ENCODE measurements around the gene CIDEB. TPM values are rescaled to one million over a fixed set of nuclear protein-coding genes. Genes with fewer than 3 reads are reported as not detected.

CIDEB gene
- total RNA-seq, 2 donors from 2014 or later = 14.5 to 16.8 TPM

GRCh38 chr14:24271834-24272263, 35.9 kb downstream of the CIDEB start:
- no peaks in the 10 kb centered on the region for H3K9me3 ChIP-seq (ENCODE audit: control insufficient read depth, low read length, poor library complexity, severe bottlenecking)
- Mint-ChIP-seq H3K27ac (peak overlapping the region; percentile 98), H3K36me3 (ENCODE audit: low read depth) (peaks cover 5% of the 10 kb centered on the region), H3K4me1 (peaks cover 33% of the 10 kb centered on the region), H3K27me3 (no peaks in the 10 kb centered on the region), H3K4me3 (peak overlapping the region; percentile 90)
- ATAC-seq = no peak
- DNase-seq = no peak

DNA sequence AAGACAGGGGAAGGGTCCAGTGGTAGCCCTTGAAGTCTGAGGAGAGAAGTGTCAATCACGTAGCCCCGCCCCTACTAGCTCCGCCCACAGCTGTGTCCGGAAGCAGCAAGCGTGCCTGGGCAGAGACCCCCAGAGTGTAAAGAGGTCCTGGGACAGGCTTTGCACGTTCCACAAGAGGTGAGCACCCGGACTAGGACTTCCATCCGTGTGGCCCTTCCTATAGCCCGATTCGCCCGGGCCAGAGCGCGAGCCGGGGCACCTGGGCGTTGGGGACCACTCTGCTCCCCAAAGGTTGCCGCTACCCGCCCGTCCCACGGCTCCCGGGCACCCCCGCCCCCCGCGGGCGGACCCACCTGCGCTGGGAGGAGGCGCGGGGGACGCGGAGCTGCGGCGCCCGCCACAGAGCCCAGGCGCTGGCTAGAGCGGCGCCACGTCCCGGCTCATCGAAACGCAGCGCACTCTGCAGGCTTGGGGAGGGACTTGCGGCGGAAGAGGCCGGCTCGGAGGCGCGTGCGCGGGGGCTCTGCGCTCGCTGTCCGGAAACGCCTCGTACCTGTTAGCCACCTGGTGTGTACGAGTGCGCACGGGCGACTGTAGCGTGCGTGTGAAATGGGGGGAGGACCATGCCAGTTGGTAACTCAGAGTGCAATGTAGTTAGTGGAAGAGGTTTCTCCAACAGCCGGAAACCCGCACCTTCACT, 36.5 kb downstream of the CIDEB start, which contains the start of gene RABGGTA:
TSS of gene RABGGTA (minus strand) at position 464 of the 700 bp plus-strand sequence. CDS start 482 bp downstream, outside the sequence.
- no peaks in the 10 kb centered on the region for H3K27me3 Mint-ChIP-seq
- peaks cover 34% of the 10 kb centered on the region for H3K4me1 Mint-ChIP-seq
- ATAC-seq (peak; percentile 89), DNase-seq (peak; percentile 87 to 92 (median 88))
- peaks cover 9% of the 10 kb centered on the region for H3K36me3 Mint-ChIP-seq (ENCODE audit: low read depth)
- H3K4me3 Mint-ChIP-seq = peak within 1 kb of the TSS; percentile 90
- no peaks in the 10 kb centered on the region for H3K9me3 ChIP-seq (ENCODE audit: control insufficient read depth, low read length, poor library complexity, severe bottlenecking)
- peak within 1 kb of the TSS; percentile 98 for H3K27ac Mint-ChIP-seq

DNA sequence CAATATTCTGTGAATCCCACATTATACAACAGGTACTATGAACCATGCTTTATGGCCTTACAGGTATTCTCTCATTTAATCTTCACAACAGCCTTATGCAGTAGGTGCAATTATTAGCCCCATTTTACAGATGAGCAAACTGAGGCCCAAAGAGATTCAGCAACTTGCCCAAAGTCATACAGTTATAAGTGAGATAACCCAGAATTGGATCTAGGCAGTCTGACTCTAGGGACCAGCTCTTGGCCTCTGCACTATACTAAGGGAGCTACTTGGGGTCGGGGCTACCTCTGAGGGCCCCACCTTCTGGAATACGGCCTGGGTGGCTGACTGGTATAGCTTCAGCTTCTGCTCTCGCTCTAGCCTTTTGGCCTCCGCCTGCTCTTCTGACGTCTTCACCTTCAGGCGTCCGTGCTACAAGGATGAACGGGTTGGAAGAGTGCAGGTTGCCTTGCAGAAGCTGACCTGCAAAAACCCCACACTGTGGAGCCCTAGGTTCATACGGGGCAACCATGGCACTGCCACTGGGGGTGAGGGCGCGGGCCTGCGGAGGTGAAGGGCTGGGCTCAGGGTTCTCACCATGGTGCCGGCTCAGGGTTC, 37.1 kb downstream of the CIDEB start:
- Mint-ChIP-seq H3K27ac (peak overlapping the region; percentile 98), H3K36me3 (ENCODE audit: low read depth) (peaks cover 9% of the 10 kb centered on the region), H3K4me3 (peak overlapping the region; percentile 90), H3K27me3 (no peaks in the 10 kb centered on the region), H3K4me1 (peaks cover 36% of the 10 kb centered on the region)
- ATAC-seq (no peak), DNase-seq (no peak)
- H3K9me3 ChIP-seq (ENCODE audit: control insufficient read depth, low read length, poor library complexity, severe bottlenecking) = no peaks in the 10 kb centered on the region

GRCh38 chr14:24269910-24270536, 37.8 kb downstream of the CIDEB start:
- H3K27ac Mint-ChIP-seq = peak overlapping the region; percentile 98
- H3K4me1 Mint-ChIP-seq = peaks cover 34% of the 10 kb centered on the region
- no peaks in the 10 kb centered on the region for H3K27me3 Mint-ChIP-seq
- peaks cover 9% of the 10 kb centered on the region for H3K36me3 Mint-ChIP-seq (ENCODE audit: low read depth)
- DNase-seq = no peak
- no peak for ATAC-seq
- peak overlapping the region; percentile 90 for H3K4me3 Mint-ChIP-seq
- no peaks in the 10 kb centered on the region for H3K9me3 ChIP-seq (ENCODE audit: control insufficient read depth, low read length, poor library complexity, severe bottlenecking)

GRCh38 chr14:24269368-24269767, 38.4 kb downstream of the CIDEB start:
- no peak for DNase-seq
- H3K4me3 Mint-ChIP-seq = peak overlapping the region; percentile 47
- H3K4me1 Mint-ChIP-seq = peaks cover 34% of the 10 kb centered on the region
- ATAC-seq = no peak
- H3K27me3 Mint-ChIP-seq = no peaks in the 10 kb centered on the region
- peaks cover 9% of the 10 kb centered on the region for H3K36me3 Mint-ChIP-seq (ENCODE audit: low read depth)
- no peaks in the 10 kb centered on the region for H3K9me3 ChIP-seq (ENCODE audit: control insufficient read depth, low read length, poor library complexity, severe bottlenecking)
- H3K27ac Mint-ChIP-seq = no peak overlapping the region

- Mint-ChIP-seq H3K36me3 (ENCODE audit: low read depth) (peaks cover 9% of the 10 kb centered on the region), H3K27ac (no peak overlapping the region), H3K4me3 (no peak overlapping the region), H3K4me1 (peaks cover 25% of the 10 kb centered on the region), H3K27me3 (no peaks in the 10 kb centered on the region)
- DNase-seq = no peak
- ATAC-seq = no peak
- H3K9me3 ChIP-seq (ENCODE audit: control insufficient read depth, low read length, poor library complexity, severe bottlenecking) = no peaks in the 10 kb centered on the region
Measured at GRCh38 chr14:24268225-24268624, 39.6 kb downstream of the CIDEB start.

- ATAC-seq = no peak
- Mint-ChIP-seq H3K4me3 (no peak overlapping the region), H3K4me1 (peaks cover 21% of the 10 kb centered on the region), H3K36me3 (ENCODE audit: low read depth) (peaks cover 9% of the 10 kb centered on the region), H3K27me3 (no peaks in the 10 kb centered on the region), H3K27ac (no peak overlapping the region)
- no peaks in the 10 kb centered on the region for H3K9me3 ChIP-seq (ENCODE audit: control insufficient read depth, low read length, poor library complexity, severe bottlenecking)
- no peak for DNase-seq
Measured at GRCh38 chr14:24267516-24267915, 40.3 kb downstream of the CIDEB start.

DNA sequence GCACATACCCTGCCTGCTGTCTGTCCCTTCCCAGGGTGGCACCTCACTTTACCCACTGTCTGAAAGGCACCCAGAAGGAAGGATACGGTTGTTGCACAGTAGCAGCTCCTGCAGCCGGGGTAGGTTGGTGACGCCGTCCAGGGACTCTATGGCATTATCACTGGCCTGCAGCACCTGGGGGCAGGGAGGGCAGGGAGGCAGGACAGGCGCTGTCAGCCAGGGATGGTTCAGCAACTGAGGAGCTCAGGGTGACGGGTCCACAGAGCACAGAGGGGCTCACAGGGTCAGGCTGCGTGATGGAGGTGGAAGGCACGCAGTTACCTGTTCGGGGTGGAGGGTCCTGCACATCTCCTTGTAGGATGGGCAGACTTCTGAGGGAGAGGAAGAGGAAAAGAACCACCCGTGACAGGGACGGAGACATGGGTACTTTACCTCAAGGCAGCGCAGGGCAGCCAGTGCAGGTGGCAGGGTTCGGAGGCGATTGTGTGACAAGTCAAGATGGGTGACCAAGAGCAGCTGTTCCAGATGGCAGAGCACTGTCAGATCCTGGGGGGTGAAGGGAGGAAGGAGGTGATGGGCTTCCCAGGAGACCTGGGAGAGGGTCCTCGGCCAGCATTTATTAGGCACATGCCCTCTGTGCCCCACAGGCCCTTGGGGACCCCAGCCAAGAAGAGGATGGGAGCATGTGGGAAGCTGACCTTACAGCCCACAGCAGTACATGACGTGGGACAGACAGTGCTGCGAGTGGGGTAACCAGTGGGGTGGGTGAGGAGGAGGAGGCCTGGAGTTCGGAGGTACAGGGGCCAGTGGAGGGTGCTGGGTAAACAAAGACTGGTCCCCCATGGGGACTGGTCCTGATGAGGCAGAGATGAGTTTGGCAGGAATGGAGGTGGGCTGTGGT, 41.2 kb downstream of the CIDEB start:
- Mint-ChIP-seq H3K4me1 (peaks cover 12% of the 10 kb centered on the region), H3K27me3 (no peaks in the 10 kb centered on the region), H3K27ac (no peak overlapping the region), H3K36me3 (ENCODE audit: low read depth) (peaks cover 11% of the 10 kb centered on the region), H3K4me3 (no peak overlapping the region)
- no peaks in the 10 kb centered on the region for H3K9me3 ChIP-seq (ENCODE audit: control insufficient read depth, low read length, poor library complexity, severe bottlenecking)
- no peak for DNase-seq
- ATAC-seq = no peak

GRCh38 chr14:24264298-24264697, 43.5 kb downstream of the CIDEB start:
- H3K27ac Mint-ChIP-seq = no peak overlapping the region
- DNase-seq (no peak), ATAC-seq (no peak)
- peaks cover 15% of the 10 kb centered on the region for H3K36me3 Mint-ChIP-seq (ENCODE audit: low read depth)
- H3K4me3 Mint-ChIP-seq = no peak overlapping the region
- peaks cover 11% of the 10 kb centered on the region for H3K4me1 Mint-ChIP-seq
- H3K27me3 Mint-ChIP-seq = no peaks in the 10 kb centered on the region
- no peaks in the 10 kb centered on the region for H3K9me3 ChIP-seq (ENCODE audit: control insufficient read depth, low read length, poor library complexity, severe bottlenecking)

- ATAC-seq = no peak
- Mint-ChIP-seq H3K4me3 (no peak overlapping the region), H3K36me3 (ENCODE audit: low read depth) (peaks cover 15% of the 10 kb centered on the region), H3K27me3 (no peaks in the 10 kb centered on the region), H3K27ac (no peak overlapping the region), H3K4me1 (peaks cover 11% of the 10 kb centered on the region)
- H3K9me3 ChIP-seq (ENCODE audit: control insufficient read depth, low read length, poor library complexity, severe bottlenecking) = no peaks in the 10 kb centered on the region
- DNase-seq = no peak
Measured at GRCh38 chr14:24263848-24264247, 43.9 kb downstream of the CIDEB start.

- no peak for ATAC-seq
- no peak within 1 kb of the TSS for H3K27ac Mint-ChIP-seq
- no peak for DNase-seq
- no peak within 1 kb of the TSS for H3K4me3 Mint-ChIP-seq
- H3K36me3 Mint-ChIP-seq (ENCODE audit: low read depth) = peaks cover 15% of the 10 kb centered on the region
- H3K27me3 Mint-ChIP-seq = no peaks in the 10 kb centered on the region
- peaks cover 11% of the 10 kb centered on the region for H3K4me1 Mint-ChIP-seq
- H3K9me3 ChIP-seq (ENCODE audit: control insufficient read depth, low read length, poor library complexity, severe bottlenecking) = no peaks in the 10 kb centered on the region
Measured at GRCh38 chr14:24262821-24263733, 44.7 kb downstream of the CIDEB start, which contains the start of gene TGM1. TSS of gene TGM1 (minus strand) at chr14:24263177. CDS start at chr14:24262352, 825 bp downstream.

DNA sequence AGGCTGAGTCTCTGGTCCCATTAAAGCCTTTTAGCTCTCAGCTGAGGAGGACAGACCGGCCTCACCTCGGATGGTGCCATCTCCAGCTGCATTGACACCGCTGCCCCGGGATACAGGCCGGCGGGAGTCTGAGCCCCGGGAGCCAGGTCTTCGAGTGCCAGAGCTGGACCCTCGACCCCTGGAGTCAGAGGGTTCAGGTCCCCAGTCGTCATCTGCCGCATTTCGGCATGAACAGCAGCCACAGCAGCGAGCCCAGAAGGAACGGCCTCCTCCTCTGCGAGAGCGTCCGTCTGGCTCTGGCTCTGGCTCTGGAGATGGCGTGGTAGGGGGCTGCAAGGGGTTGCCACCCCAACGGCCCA, 45.8 kb downstream of the CIDEB start:
- DNase-seq (no peak), ATAC-seq (no peak)
- H3K9me3 ChIP-seq (ENCODE audit: control insufficient read depth, low read length, poor library complexity, severe bottlenecking) = no peaks in the 10 kb centered on the region
- peaks cover 10% of the 10 kb centered on the region for H3K36me3 Mint-ChIP-seq (ENCODE audit: low read depth)
- H3K27ac Mint-ChIP-seq = no peak overlapping the region
- H3K4me3 Mint-ChIP-seq = no peak overlapping the region
- H3K27me3 Mint-ChIP-seq = no peaks in the 10 kb centered on the region
- H3K4me1 Mint-ChIP-seq = peaks cover 7% of the 10 kb centered on the region

Data from T-helper 17 cell (primary cell).